Common myeloid progenitor, CD34-positive (primary cell): ENCODE results near the gene KRT10.

Source experiments
- CTCF ChIA-PET: fragments of 350-600 bp; sonication (Branson Sonifier 250); formaldehyde crosslinking; loops from one replicate; lab custom pipeline; 2021; ENCODE audit warnings: antibody characterized with exemption; lab: Charles Lee
- POLR2A ChIA-PET: fragments of 350-600 bp; sonication (Branson Sonifier 250); formaldehyde crosslinking; loops from one replicate; lab custom pipeline; 2021; ENCODE audit warnings: antibody characterized with exemption; lab: Charles Lee
- DNase-seq, 3 donors: peaks; one replicate each; pipeline versions ENCODE4 v3.0.0 to v3.0.0-alpha.2; 2013
- H3K27ac ChIP-seq, 2 experiments: 1 replicate in 1 of 2; 2 replicates in 1 of 2; pipeline ENCODE4 v1.7.0; 2013; ENCODE audit warnings: inconsistent platforms in 2 of 2, low read length in 2 of 2, mild to moderate bottlenecking in 2 of 2, low read depth in 1 of 2, moderate library complexity in 1 of 2; ENCODE audit not compliant: severe bottlenecking in 2 of 2, insufficient read depth in 1 of 2, poor library complexity in 1 of 2
- H3K27me3 ChIP-seq, 5 experiments: replicated peaks in 2 of 5; 1 replicate in 3 of 5; 2 replicates in 2 of 5; pipeline versions ENCODE4 v1.6.1 to v1.7.0; 2013; ENCODE audit warnings: low read length in 4 of 5, mild to moderate bottlenecking in 2 of 5, moderate library complexity in 2 of 5, inconsistent platforms in 1 of 5; ENCODE audit not compliant: insufficient read depth in 5 of 5, control insufficient read depth in 4 of 5
- H3K36me3 ChIP-seq, 4 experiments: 1 replicate in 2 of 4; 2 replicates in 2 of 4; pipeline versions ENCODE4 v1.6.1 to v1.7.0; 2013; ENCODE audit warnings: low read length in 3 of 4, control low read depth in 1 of 4, mild to moderate bottlenecking in 1 of 4; ENCODE audit not compliant: control insufficient read depth in 4 of 4, insufficient read depth in 4 of 4
- H3K4me1 ChIP-seq, 4 experiments: 1 replicate in 3 of 4; 2 replicates in 1 of 4; pipeline versions ENCODE4 v1.6.1 to v1.7.1; 2013; ENCODE audit warnings: low read length in 3 of 4, mild to moderate bottlenecking in 3 of 4, control low read depth in 1 of 4, inconsistent platforms in 1 of 4, moderate library complexity in 1 of 4; ENCODE audit not compliant: control insufficient read depth in 4 of 4, insufficient read depth in 4 of 4; ENCODE audit errors: control extremely low read depth in 1 of 4
- H3K4me3 ChIP-seq, 7 experiments: 1 replicate in 4 of 7; 2 replicates in 3 of 7; pipeline versions ENCODE4 v1.5.1 to v1.7.0; 2013; ENCODE audit warnings: mild to moderate bottlenecking in 7 of 7, low read length in 6 of 7, moderate library complexity in 6 of 7, inconsistent platforms in 2 of 7, low read depth in 2 of 7, control low read depth in 1 of 7; ENCODE audit not compliant: insufficient read depth in 4 of 7, control insufficient read depth in 1 of 7; ENCODE audit errors: extremely low read depth in 1 of 7
- H3K9me3 ChIP-seq, 5 experiments: 1 replicate in 4 of 5; 2 replicates in 1 of 5; pipeline versions ENCODE4 v1.6.1 to v1.7.1; 2013; ENCODE audit warnings: low read length in 4 of 5, mild to moderate bottlenecking in 2 of 5, inconsistent platforms in 1 of 5, low read depth in 1 of 5, moderate library complexity in 1 of 5; ENCODE audit not compliant: control insufficient read depth in 4 of 5, insufficient read depth in 2 of 5; ENCODE audit errors: control extremely low read depth in 1 of 5
- WGBS: methylation state at CpG from one replicate; pipeline ENCODE4 v1.1.5; 2013; ENCODE audit not compliant: insufficient coverage; 5-methylcytosine and 5-hydroxymethylcytosine counted together

Gene KRT10

DNA sequence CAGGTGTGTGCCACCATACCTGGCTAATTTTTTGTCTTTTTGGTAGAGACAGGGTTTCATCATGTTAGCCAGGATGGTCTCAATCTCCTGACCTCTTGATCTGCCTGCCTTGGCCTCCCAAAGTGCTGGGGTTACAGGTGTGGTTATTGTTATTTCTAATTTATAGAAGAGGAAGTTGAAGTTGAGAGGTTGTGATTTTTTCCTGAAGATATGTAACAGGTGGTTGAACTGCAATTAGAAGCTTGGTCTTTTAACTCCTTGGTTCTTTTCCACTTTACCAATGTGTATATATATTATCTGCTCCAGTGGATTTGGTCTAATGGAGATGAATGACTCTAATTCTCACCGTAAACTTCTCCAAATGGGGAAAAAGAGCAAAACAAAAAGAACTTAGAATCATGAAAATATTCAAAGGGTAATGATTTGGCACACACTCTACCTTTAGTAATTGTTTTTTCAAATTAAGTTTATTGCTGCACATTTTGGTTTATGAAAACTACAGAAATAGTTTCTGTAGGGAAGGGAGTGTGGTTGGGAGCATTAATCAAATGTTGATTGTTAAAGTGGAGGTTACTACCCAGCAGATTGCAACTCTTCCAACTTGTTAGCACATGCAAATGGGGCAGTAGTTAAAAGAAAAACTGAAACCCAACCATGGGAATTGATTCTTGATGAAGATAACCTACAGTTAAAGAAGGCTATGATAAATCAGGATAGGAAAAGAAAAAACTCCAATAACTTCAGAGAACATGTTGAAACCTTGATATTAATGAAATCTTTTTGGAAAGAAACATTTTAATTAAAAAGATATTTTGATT, 1.8 kb upstream of the KRT10 start:
- Histone ChIP-seq H3K36me3 (peaks cover 0 to 3% (median 0%) of the 10 kb centered on the region in 4 experiments), H3K27ac (no peak overlapping the region), H3K27me3 (peaks cover 0 to 16% (median 0%) of the 10 kb centered on the region in 5 experiments), H3K4me3 (no peak overlapping the region), H3K4me1 (peaks cover 0 to 4% (median 2%) of the 10 kb centered on the region in 4 experiments), H3K9me3 (peaks cover 0 to 3% (median 0%) of the 10 kb centered on the region in 5 experiments)
- DNase-seq: no peak
- CTCF ChIA-PET: interaction anchor here (2.0 kb wide), 1 partner anchor 33 kb away, joined by 6 read pairs; no protein-coding TSS in a partner anchor
- no CpG with 5 or more reads among the region's 1 CpG for WGBS
- POLR2A ChIA-PET: no interaction called here

DNA sequence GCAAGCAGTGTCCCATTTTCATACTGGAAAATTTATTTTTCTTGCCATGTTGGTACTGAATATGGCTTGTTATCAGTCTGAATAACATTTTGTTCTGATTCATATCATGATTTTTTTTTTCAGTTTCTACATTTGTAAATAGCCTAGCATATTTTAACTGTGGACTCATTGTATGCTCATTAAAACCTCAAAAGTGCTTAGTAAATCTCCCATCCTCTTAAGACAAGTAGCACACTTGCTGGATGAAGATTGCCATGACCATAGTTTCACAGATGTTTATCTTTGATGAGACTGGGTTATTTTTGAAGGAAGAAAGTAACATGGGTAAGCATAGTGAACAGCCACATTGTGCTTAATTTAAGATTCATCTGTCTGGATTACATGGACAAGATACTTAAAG, 878 bp downstream of the KRT10 start:
- Histone ChIP-seq H3K9me3 (peaks cover 0 to 5% (median 2%) of the 10 kb centered on the region in 5 experiments), H3K4me3 (no peak overlapping the region), H3K36me3 (peaks cover 0 to 13% (median 3%) of the 10 kb centered on the region in 4 experiments), H3K27ac (no peak overlapping the region), H3K27me3 (peaks cover 0 to 16% (median 0%) of the 10 kb centered on the region in 5 experiments), H3K4me1 (peaks cover 0 to 11% (median 3%) of the 10 kb centered on the region in 4 experiments)
- no peak for DNase-seq
- ChIA-PET POLR2A (no interaction called here), CTCF (no interaction called here)

DNA sequence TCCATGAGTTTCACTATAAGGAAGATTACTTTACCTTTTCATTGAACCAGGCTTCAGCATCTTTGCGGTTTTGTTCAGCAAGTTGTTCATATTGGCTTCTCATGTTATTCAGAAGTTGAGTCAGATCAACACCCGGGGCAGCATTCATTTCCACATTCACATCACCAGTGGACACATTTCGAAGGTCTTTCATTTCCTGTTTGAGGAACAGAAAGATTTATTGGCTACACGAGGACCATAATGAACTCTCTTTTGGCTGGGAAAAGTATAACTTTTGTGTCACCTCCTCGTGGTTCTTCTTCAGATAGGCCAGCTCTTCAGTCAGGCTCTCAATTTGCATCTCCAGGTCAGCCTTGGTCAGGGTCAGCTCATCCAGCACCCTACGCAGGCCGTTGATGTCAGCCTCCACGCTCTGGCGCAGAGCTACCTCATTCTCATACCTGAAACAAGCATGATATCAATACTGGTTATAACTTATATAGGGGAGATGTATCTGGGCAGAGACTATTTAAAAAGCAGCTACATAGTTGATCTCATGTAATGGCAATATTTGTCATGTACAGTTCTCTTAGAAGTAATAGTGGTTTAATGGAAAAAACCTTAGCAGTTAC, 2.1 kb downstream of the KRT10 start:
- H3K9me3 ChIP-seq: peaks cover 0 to 5% (median 2%) of the 10 kb centered on the region in 5 experiments

DNA sequence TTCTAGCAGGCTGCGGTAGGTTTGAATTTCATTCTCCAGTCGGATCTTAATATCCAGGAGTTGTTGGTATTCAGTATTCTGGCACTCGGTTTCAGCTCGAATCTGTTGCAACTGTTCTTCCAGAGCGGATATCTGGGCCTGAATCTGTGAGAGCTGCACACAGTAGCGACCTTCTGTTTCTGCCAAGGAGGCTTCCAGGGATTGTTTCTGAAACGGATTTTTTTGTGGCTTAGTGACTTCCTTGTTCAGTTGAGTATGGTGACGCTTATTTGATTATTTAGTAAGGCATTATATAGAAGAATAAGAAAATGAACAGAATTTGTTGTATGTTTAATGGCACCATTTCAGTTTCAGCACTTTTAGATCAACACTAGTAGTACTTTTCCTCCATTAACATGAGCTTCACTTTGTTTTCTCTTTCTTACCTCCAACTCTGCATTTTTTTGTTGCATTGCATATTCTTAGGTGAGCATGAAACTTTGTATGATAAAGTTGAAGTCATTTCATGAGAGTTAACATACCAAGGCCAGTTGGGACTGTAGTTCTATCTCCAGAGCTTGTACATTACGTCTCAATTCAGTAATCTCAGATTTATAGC, 2.8 kb downstream of the KRT10 start:
- POLR2A ChIA-PET: no interaction called here
- CTCF ChIA-PET: no interaction called here
- Histone ChIP-seq H3K36me3 (peaks cover 0 to 13% (median 3%) of the 10 kb centered on the region in 4 experiments), H3K4me3 (peak overlapping the region in 6 of 7 experiments; percentile 58 to 89 (median 78)), H3K27ac (peak overlapping the region in 1 of 2 experiments; percentile 81), H3K4me1 (peaks cover 0 to 11% (median 3%) of the 10 kb centered on the region in 4 experiments), H3K9me3 (peaks cover 0 to 5% (median 2%) of the 10 kb centered on the region in 5 experiments), H3K27me3 (peaks cover 0 to 14% (median 0%) of the 10 kb centered on the region in 5 experiments)
- 63% methylated on average over 7 of the region's 9 CpGs for WGBS
- peak in 1 of 3 donors; percentile 19 for DNase-seq

More for the DNA sequence above, 2.1 kb downstream of the KRT10 start:
- DNase-seq: no peak
- H3K4me3 ChIP-seq: peak overlapping the region in 1 of 7 experiments; percentile 82
- WGBS: 83% methylated on average over 3 of the region's 9 CpGs
- ChIA-PET POLR2A (no interaction called here), CTCF (no interaction called here)
- H3K4me1 ChIP-seq: peaks cover 0 to 11% (median 3%) of the 10 kb centered on the region in 4 experiments
- peaks cover 0 to 11% (median 0%) of the 10 kb centered on the region in 5 experiments for H3K27me3 ChIP-seq
- peaks cover 0 to 13% (median 3%) of the 10 kb centered on the region in 4 experiments for H3K36me3 ChIP-seq
- no peak overlapping the region for H3K27ac ChIP-seq

DNA sequence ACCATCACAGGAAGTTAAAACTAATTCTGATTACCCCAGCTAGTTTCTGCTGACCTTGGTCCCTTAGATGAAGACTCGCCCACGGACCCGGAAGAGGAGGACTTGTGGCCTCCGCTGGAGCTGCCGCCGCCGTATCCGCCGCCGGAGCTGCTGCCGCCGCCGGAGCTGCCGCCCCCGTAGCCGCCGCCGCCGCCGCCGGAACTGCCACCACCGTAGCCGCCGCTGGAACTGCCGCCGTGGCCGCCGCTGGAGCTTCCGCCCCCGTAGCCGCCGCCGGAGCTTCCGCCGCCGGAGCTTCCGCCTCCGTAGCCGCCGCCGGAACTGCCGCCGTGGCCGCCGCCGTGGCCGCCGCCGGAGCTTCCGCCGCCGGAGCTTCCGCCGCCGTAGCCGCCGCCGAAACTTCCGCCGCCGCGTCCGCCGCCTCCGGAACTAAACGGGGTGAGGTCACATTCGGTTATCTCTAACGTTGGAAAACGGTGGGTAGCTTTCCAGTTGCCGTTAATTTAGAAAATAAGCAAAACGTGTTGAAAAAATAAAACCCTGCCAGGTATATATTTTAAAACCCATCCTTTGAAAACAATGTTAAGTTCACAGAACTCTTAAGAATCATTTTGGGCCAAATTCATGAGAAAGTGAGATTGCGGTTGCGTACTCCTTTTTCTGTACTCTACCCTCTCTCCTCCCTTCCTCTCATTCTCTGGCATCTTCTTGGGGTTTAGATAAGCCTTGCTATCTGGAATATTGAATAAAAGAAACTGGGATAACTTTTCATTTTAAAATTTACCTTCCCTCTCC, 3.5 kb downstream of the KRT10 start:
- H3K4me3 ChIP-seq: peak overlapping the region; percentile 31 to 89 (median 82)
- ChIA-PET POLR2A (no interaction called here), CTCF (interaction anchor here (1.1 kb wide), 1 partner anchor 17 kb away, joined by 3 read pairs; no protein-coding TSS in a partner anchor)
- peak overlapping the region in 1 of 2 experiments; percentile 81 for H3K27ac ChIP-seq
- H3K36me3 ChIP-seq: peaks cover 0 to 13% (median 3%) of the 10 kb centered on the region in 4 experiments
- WGBS: 3% methylated on average over 55 of the region's 73 CpGs
- peak; percentile 85 to 92 (median 88) for DNase-seq
- peaks cover 0 to 5% (median 2%) of the 10 kb centered on the region in 5 experiments for H3K9me3 ChIP-seq
- H3K27me3 ChIP-seq: peaks cover 0 to 14% (median 0%) of the 10 kb centered on the region in 5 experiments
- peaks cover 0 to 11% (median 3%) of the 10 kb centered on the region in 4 experiments for H3K4me1 ChIP-seq

DNA sequence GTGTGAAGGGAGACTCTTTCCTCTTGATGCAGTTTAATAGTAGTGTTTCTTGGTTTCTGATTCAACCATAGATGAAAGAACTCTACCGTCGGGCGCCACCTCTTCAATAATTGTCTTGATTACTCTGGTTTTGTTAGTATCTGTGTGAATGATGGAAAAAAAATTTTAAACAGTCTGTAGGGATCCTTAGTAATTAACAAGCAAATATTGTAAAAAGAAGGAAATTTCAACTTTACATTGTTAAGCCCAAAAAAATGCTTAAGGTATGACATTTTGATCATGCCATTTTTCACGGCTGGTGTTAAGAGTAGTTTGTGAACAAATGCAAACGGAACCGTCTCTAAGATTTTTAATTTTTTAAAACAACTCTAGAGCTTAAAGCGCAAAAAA, 4.1 kb downstream of the KRT10 start:
- Histone ChIP-seq H3K36me3 (peaks cover 0 to 13% (median 3%) of the 10 kb centered on the region in 4 experiments), H3K27me3 (peaks cover 0 to 17% (median 4%) of the 10 kb centered on the region in 5 experiments), H3K4me1 (peaks cover 0 to 11% (median 3%) of the 10 kb centered on the region in 4 experiments), H3K27ac (peak overlapping the region in 1 of 2 experiments; percentile 60), H3K4me3 (peak overlapping the region in 6 of 7 experiments; percentile 68 to 89 (median 83)), H3K9me3 (peaks cover 0 to 5% (median 2%) of the 10 kb centered on the region in 5 experiments)
- CTCF ChIA-PET: interaction anchor here (1.1 kb wide), 1 partner anchor 16 kb away, joined by 3 read pairs; no protein-coding TSS in a partner anchor
- POLR2A ChIA-PET: no interaction called here
- DNase-seq: no peak
- no CpG with 5 or more reads among the region's 7 CpGs for WGBS
